ENCODE results near the gene TRIP11.

TRIP11 gene

GRCh38 chr14:91953170-91953985, 86.5 kb downstream of the TRIP11 start:
- DNase-seq = no peak

DNA sequence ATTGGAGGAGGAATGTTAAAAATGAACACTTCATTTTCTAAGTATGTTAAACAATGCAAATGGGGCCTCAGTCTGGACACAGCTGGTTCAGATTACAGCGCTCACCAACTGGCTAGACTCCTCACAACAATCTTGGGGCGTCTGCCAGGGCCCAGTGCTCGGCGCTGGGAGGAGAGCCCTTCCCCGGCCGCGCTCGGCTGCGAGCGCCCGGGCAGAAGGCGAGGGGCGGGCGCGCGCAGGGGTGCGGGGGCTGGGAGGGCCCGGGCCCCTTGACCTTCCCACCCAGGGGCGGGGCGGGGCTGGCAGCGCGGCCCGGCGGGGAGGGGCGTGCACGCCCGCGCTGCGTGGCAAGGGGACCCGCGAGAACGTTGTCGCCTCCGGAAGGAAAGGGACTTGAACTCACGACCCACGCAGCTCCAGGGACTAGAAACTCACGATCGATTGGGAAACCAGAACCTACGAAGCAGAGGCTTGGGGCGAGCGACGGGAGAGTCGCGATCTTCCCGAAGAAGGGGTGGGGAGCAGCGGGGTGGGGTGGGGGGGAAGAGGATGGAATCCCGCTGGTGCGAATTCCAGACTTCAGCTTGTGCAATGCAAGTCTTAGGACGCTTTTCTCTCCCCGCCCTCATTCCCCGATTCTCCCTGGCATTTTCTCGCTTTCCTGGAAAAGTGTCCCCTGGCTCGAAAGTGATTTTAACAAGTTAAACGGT, 92.2 kb downstream of the TRIP11 start, which contains the start of gene FBLN5:
TSS of gene FBLN5 (minus strand) at position 220 of the 710 bp plus-strand sequence. CDS start 465 bp downstream, outside the sequence.
- peak; percentile 6 for DNase-seq

DNA sequence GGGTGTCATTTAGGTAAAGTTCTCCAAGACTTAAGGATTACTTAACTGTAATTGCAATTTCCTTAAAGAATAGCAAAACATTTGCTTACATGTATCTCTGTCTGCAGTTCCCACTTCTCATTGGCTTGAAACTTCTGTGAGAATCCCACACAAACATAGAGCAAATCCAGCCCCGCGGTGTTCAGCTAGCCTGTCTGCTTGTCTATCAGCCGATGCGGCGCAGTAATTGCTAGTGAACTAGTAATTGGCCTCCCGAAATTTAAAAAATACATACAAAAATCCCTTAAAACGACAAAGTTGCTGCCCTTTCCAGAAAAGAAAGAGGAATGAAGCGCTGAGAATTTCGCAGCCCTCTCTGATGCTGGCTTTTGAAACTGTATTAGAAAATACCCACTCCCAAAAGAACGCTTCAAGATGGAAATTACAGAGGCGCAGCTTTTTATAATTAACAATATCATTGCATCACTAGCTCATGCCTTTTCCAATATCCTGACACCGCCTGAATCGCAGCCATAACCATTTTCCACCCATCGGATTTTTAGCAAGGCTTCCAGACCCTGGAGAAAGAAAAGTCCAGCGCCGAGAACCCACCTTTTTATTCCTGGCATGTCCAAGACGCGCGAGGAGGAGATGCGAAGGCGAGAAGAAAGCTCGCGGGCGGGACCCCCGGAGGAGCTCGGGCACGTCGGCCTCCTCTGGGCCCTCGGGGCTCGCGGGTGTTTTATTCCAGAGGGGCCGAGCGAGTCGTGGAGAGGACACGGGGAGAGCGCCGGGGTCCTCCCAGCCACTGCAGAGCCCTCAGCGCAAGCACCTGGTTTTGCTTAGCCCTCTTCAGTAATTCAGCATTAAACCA, 93.0 kb downstream of the TRIP11 start:
- DNase-seq = no peak

DNA sequence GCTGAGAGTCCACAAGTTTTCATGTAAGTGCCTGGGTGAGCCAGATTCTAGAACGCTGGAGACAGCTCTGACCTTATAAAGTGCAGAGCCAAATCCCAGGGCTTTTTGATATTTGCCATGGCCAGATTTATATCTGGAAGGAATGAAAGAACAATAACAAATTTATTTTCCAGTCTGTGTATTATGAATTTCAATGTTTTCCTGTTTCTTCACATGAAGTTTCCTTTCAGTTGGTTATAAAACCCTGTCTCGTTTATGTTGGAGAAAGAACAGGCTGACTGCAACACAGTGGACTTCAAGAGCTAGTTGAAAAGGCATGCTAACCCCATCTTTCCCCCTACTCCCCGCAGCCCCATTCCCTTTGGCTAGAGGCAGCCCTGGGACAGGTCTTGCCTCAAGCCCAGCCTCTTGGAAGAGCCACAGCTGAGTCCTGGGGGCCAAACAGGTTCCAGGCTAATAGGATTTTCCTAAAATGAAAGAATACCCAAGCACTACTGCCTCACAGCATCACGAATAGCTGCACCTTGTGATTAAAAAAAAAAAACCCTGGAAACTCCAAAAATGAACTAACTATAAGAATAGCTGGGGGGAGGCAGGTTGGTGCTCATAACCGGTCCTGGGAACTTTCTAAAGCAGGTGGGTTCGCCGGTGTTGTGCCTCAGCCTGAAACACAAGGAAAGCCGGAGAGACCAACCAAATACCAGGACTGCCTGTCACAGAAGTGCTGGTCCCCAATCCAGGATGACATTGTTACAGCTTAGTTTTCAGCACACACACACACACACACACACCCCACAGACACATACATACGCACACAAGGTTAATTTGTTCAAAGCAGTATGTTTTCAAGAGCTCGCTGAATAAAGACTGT, 93.9 kb downstream of the TRIP11 start:
- DNase-seq = no peak

DNA sequence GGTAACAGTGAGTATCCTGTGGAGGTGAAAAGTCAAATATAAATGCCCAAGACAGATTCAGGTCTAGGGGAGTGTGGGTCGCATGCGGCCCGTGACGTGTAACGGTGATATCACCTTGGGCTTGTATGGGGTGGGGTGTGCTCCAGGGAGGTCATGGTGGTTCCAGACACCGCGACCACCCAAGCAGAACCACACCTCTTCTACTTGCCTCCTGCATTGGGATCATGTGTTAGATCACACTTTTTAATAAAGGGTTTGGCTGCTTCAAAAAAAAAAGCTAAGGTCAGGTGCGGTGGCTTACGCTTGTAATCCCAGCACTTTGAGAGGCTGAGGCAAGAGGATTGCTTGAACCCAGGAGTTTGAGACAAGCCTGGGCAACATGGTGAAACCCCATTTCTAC, 96.9 kb downstream of the TRIP11 start:
- DNase-seq = no peak

DNA sequence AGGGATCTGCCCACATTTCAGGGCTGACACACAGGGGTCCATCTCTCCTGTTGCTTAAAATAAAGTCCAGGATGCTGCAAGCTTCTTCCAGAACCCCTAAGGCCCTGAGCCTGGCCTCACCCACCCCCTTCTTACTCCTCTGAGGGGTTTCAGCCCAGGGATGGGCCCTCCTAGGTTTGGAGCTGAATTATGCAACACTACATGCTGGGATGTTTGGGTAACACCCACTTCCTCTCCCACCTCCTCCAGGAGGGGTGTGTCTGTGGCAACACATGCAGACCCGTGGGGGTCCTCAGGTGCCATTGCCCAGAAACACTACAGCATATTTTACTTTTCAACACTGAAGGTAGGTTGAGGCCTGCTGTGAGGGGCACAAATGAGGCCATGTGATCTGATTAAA, 97.7 kb downstream of the TRIP11 start:
- DNase-seq = no peak

DNA sequence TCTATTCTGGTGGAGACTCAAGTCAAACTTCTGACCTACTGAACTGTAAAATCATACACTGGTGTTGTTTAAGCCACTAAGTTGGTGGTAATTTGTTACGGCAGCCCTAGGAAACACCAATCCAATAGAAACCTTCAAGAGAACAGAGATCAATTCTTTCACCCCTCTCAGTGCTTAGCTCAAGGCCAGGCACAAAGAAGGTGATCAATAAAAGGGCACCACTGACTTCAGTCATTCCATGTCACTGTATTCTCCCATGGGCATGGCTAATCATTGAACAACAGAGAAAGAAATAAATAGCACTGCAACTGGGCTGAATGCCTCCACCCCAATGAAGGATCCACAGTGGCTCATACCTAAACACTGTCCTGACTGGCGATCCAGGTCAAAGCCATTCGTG, 99.7 kb downstream of the TRIP11 start:
- DNase-seq = no peak

DNA sequence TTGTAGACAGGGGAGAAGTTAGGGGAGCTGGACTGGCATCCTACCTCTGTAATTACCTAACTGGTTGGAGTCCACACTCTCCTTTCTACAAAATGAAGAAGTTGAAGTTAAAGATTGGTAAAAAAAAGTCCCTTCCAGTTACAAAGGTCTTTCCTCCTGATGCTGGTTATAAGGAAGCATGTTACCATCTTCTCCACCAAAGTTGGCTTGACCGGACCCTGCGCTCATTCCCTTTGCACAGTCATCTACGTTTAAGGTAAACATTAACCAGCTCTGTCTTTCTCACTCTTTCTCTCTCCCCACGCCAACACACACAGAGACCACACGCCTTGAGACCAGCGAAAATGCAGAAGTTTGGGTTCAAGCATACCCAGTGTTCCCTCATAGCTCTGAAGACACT, 104.3 kb downstream of the TRIP11 start:
- DNase-seq = no peak

DNA sequence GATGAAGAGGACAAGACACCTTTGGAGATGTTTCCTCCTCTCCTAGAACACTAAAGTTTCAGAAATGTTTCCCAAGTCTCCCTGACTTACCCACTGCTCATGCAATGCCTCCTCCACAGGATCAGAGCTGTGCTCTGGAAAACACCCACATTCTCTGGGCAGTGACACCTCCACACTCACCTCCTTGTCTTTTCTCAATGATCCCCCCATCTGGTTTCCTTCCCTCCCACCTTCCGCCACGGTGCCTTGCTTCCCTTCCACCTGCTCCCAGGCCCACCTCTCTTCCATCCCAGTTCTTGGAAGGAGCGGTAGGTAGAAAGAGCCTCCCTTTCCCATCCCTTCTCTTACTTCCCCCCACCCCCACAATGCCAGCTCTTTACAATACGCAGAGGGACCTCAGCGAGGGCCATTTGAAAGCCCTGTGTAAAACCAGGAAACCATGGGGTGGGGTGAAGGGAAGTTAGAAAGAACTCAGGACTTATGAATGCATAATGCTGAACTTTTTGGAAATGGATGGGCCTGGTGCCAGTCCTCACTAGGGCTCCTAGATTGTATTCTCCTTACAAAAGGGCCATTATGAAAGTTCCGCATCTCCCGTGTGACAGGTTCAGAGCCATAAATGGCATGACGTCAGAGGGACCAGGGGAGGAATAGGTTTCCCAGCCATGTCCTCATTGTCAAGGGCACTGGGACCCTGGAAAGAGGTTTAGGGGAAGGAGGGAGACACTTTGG, 105.1 kb downstream of the TRIP11 start:
- no peak for DNase-seq

GRCh38 chr14:91931478-91932088, 108.3 kb downstream of the TRIP11 start:
- no peak for DNase-seq

DNA sequence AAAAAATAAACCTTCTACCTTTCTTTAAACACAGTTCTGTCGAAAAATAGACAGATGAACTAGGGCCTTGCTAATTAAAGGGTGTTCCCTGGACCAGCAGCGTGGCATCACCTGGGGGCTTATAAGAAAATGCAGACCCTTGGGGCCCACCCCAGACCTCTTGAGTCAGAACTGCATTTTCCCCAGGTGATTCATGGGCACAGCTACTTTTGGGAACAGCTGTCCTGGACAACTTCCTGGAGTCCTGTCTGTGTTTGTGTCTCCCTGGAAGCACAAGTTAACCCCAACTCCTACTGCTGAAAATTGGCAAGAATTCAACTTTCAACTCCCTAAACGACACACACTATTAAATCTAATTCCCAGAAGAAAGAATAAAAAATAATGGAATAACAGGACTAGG, 110.2 kb downstream of the TRIP11 start:
- DNase-seq = no peak

- DNase-seq = no peak
These were observed 112.1 kb downstream of the TRIP11 start for GRCh38 chr14:91927800-91928199.

DNA sequence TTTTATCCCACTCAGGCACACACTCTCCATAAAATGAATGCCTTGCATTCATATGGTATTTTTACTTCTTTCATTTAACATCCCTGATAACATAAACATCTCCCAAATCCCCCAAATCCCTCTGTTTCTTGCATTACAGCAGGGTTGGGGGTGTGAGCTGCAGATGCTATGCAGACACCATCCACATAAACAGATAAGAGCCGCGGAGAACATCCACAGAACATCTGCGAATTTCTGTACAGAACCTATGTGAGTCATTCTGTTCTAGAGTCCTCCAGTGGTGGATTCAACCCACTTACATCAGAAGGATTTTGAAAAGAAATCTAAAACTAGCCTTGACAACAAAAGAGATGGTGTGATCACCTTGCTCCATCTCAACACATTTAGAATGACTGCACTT, 112.7 kb downstream of the TRIP11 start:
- DNase-seq = no peak

DNA sequence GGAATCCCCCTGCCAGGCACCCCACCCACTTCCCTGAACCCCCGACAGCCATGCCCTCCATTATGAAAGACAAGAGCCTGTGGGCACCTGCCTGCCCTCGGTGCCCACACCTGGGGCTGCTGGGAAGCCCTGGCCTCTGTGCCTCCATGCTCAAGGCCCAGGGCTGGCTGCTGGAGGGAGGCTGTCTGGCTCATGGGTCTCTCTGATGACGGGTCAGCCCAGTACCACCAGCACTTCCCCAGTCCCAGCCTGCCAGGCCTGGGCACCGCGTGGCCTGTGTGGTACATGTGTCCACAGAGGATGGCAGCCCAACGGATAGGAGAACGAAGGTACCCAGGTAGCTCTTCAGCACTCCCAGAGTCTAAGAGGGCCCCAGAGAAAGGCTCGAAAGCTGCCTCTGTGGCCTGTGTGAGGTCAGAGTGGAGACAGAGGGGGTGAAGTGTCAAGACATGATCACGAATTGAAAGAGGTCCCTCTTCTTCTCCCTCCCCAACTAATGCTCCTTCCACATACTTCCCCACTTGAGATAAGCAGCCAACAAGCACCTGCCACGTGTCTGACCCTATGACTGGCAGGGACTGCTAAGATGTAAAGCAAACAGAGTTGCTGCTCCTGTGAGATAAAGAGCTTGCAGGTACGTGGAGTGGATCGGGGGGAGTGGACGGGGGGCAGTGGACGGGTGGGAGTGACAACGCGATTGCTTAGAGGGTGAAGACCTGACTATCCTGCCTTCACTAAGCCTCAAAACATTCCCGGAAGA, 113.5 kb downstream of the TRIP11 start:
- no peak for DNase-seq

- no peak for DNase-seq
These were observed 114.1 kb downstream of the TRIP11 start for GRCh38 chr14:91925727-91926121.

- no peak for DNase-seq
These were observed 114.7 kb downstream of the TRIP11 start for GRCh38 chr14:91925001-91925726.

DNA sequence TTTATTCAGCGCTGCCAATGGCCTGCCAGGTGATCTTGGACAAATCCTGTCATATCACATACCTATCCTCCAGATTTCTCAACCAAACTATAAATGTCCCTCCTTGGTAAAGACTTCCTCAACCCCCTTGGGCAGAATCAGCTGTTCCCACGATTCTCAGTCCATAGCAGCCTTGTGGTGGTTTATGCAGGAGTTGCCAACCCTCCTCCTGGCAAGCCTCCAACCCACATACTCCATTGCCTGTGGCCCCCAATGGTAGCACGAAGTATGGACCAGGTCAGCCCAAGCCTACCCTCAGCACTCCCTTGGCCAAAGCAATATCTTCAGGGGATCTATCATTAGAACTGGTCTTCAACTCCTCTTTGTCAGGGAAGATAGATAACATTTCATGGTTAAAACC, 119.3 kb downstream of the TRIP11 start:
- no peak for DNase-seq

- no peak for DNase-seq
These were observed 120.0 kb downstream of the TRIP11 start for GRCh38 chr14:91919814-91920213.

- DNase-seq = no peak
These were observed 121.5 kb downstream of the TRIP11 start for GRCh38 chr14:91918186-91918883.

All from midbrain (tissue), 1 donor.